22Rv1 (cell line): ENCODE data around the gene ZW10.
"Not testable (repeated sequence)": the region's sequence is repeated elsewhere in the genome, so short reads cannot be mapped to it uniquely, and the experiment has no call there.

Source experiments
- H3K27ac ChIP-seq: fragments of 450-650 bp; 2 replicates; pipeline ENCODE4 v1.5.1; 2017
- ZFX ChIP-seq: fragments of 450-650 bp; IDR thresholded peaks from 2 replicates; pipeline ENCODE4 v1.6.1; 2017; ENCODE audit warnings: antibody characterized with exemption, borderline replicate concordance
- TF ChIP-seq, protein P1 (sequence below): fragments of 450-650 bp; IDR thresholded peaks from 2 replicates; pipeline ENCODE4 v1.5.1; 2017; ENCODE audit warnings: mild to moderate bottlenecking

Gene ZW10

DNA sequence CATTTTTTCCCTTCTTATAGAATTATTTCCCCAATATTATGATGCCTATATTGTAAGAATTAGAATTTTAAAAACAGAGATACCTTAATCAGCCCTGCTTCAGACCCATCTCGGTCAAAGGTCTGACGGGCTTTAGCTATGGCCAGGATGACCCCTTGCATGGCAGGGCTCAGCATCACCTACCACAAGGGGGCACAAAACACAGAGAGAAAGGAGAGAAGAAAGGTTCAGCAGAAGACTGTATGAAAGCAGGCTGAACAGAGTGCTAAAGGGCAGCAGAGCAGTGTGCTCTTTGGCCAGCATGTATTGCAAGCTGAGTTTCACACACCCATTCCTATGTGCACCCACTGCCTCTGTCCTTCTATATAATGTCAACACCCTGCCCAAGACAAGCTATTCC lies 32.9 kb upstream of the ZW10 start:
- no peak for TF ChIP-seq ZFX
- TF ChIP-seq, protein P1, sequence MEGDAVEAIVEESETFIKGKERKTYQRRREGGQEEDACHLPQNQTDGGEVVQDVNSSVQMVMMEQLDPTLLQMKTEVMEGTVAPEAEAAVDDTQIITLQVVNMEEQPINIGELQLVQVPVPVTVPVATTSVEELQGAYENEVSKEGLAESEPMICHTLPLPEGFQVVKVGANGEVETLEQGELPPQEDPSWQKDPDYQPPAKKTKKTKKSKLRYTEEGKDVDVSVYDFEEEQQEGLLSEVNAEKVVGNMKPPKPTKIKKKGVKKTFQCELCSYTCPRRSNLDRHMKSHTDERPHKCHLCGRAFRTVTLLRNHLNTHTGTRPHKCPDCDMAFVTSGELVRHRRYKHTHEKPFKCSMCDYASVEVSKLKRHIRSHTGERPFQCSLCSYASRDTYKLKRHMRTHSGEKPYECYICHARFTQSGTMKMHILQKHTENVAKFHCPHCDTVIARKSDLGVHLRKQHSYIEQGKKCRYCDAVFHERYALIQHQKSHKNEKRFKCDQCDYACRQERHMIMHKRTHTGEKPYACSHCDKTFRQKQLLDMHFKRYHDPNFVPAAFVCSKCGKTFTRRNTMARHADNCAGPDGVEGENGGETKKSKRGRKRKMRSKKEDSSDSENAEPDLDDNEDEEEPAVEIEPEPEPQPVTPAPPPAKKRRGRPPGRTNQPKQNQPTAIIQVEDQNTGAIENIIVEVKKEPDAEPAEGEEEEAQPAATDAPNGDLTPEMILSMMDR: peak; percentile 72
- H3K27ac ChIP-seq: no peak overlapping the region

GRCh38 chr11:113805640-113806039 lies 32.1 kb upstream of the ZW10 start:
- TF ChIP-seq, protein P1: no peak
- no peak overlapping the region for H3K27ac ChIP-seq

GRCh38 chr11:113802621-113803020 lies 29.1 kb upstream of the ZW10 start:
- H3K27ac ChIP-seq: no peak overlapping the region
- TF ChIP-seq ZFX: no peak
- TF ChIP-seq, protein P1: no peak

DNA sequence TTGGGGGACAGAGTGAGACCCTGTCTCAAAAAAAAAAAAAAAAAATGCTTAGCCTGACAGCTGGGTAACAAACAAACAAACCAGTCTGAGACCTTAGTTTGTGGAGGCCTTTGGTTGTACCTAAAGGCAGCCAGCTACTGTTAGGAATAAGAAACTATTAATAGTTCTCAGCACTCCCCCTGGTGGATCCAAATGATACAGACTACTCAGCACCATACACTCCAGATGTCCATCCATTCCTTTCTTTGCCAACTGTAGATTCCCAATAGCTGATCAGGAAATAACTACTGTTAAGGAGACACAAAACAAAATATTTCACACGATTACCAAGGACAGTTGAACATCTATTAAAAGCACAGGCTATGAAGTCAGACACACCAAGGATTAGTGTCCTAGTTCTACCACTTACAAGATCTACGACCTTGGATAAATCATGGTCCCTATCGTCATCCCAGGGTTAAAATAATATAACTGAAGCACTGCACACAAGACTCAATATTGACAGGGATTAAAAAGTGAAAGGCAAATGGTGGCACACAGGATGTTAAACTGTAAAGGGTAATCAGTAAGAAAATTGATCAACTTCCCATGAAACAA lies 23.3 kb upstream of the ZW10 start:
- TF ChIP-seq, protein P1: peak; percentile 83
- no peak for TF ChIP-seq ZFX
- H3K27ac ChIP-seq: no peak overlapping the region

DNA sequence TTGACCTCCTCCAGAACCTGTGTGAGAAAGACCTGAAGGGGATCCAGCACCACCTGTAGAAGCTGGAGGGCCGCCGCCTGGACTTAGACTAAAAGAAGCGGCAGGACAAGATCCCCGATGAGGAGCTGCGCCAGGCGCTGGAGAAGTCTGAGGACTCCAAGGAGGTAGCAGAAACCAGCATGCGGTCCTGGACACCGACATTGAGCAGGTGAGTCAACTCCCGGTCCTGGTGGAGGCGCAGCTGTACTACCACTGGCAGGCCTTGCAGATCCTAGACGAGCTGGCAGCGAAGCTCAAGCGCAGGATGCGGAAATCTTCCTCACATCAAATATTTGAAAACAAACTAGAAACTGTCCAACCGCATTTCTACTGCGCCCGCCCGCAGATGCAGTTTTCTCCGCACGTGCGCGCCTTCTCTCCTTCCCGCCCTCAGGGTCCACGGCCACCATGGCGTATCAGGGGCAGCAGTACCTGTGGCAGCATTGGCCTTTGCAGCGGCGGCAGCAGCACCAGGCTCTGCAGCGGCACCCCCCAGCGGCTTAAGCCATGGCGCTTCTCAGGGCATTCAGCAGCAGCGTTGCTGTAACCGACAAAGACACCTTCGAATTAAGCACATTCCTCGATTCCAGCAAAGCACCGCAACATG lies 16.3 kb upstream of the ZW10 start:
- no peak for TF ChIP-seq ZFX
- TF ChIP-seq, protein P1: peak; percentile 26; the same call in 1 of the 2 replicates

GRCh38 chr11:113789016-113789415 lies 15.5 kb upstream of the ZW10 start:
- not testable (repeated sequence) for H3K27ac ChIP-seq

More for the DNA sequence above, 16.3 kb upstream of the ZW10 start:
- no peak overlapping the region for H3K27ac ChIP-seq

DNA sequence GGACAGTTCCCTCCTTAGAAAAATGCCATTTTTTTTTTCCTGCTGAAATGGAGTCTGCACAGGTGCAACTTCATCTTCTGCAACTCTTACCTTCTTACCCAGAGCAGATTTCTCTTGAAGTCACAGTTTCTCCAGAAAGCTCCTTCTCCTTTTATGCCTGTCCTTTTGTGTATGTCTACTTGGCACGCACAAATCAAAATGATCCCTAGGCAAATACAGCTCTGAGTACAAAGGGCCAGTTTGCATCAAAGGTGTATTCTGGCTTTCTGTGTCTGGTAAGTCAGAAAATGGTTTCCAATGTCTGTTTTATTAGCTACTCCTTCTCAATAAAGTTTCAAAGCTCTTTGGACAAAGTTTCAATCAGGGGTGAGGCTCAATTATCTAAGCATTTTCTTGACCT lies 8.6 kb upstream of the ZW10 start:
- H3K27ac ChIP-seq: no peak overlapping the region
- TF ChIP-seq, protein P1: no peak
- no peak for TF ChIP-seq ZFX

- TF ChIP-seq, protein P1: no peak
- H3K27ac ChIP-seq: no peak overlapping the region
These were observed 8.2 kb upstream of the ZW10 start for GRCh38 chr11:113781682-113782081.
